ENCODE results near the gene EID2. TPM values are rescaled to one million over a fixed set of nuclear protein-coding genes. Genes with fewer than 3 reads are reported as not detected.

The EID2 gene
- total RNA-seq, 1 donor from 2014 or later = 20.0 TPM

DNA sequence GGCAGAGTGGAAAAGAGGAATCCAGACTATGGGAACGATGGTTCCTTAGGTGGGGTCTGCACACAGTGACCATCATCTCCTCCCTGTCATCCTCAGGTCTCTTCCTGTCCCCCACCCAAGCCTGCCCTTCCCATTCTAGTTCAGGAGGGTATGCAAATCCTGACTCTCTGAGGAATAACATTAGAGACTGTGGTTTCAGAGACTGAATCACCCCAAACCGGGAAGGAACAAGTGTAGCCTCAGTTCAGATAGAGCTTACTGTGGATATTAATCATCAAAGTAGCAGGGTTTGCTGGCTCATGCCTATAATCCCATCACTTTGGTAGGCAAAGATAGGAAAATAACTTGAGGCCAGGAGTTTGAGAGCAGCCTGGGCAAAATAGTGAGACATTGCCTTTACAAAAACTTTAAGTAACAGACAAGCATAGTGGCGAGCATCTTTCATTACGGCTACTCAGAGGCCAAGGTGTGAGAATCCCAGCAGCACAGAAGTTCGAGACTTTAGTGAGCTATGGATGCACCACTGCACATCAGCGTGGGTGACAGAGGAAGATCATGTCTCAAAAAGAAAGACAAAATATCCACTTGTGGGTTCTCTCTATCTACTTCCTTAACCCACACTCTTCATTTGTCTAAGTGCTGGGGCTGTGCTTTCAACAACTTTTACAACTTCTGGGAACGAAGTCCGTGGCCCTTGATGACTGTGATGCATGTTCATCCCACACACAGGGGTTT, 43.1 kb upstream of the EID2 start:
- TF ChIP-seq, protein P1, sequence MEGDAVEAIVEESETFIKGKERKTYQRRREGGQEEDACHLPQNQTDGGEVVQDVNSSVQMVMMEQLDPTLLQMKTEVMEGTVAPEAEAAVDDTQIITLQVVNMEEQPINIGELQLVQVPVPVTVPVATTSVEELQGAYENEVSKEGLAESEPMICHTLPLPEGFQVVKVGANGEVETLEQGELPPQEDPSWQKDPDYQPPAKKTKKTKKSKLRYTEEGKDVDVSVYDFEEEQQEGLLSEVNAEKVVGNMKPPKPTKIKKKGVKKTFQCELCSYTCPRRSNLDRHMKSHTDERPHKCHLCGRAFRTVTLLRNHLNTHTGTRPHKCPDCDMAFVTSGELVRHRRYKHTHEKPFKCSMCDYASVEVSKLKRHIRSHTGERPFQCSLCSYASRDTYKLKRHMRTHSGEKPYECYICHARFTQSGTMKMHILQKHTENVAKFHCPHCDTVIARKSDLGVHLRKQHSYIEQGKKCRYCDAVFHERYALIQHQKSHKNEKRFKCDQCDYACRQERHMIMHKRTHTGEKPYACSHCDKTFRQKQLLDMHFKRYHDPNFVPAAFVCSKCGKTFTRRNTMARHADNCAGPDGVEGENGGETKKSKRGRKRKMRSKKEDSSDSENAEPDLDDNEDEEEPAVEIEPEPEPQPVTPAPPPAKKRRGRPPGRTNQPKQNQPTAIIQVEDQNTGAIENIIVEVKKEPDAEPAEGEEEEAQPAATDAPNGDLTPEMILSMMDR (IDR thresholded peaks at IDR 0.05) = no peak
- TF ChIP-seq EZH2phosphoT487 (IDR thresholded peaks at IDR 0.05) = no peak
- no peak for TF ChIP-seq EZH2 (IDR thresholded peaks at IDR 0.05)
- Histone ChIP-seq H3K4me3 (no peak overlapping the region), H3K27me3 (peaks cover 13% of the 10 kb centered on the region), H3K4me2 (no peak overlapping the region), H3K9me3 (ENCODE audit: low read depth) (no peaks in the 10 kb centered on the region), H3K79me2 (ENCODE audit: low read depth) (no peaks in the 10 kb centered on the region), H3K4me1 (no peaks in the 10 kb centered on the region), H4K20me1 (ENCODE audit: low read depth) (no peaks in the 10 kb centered on the region), H3K27ac (no peak overlapping the region), H2AFZ (replicated peaks) (no peak overlapping the region), H3K9ac (no peak overlapping the region), H3F3A (ENCODE audit: low read depth) (no peaks in the 10 kb centered on the region), H3K36me3 (no peaks in the 10 kb centered on the region)
- Mint-ChIP-seq H3K27ac (no peak overlapping the region), H3K4me1 (no peaks in the 10 kb centered on the region), H3K27me3 (ENCODE audit: insufficient read depth, low read depth) (no peaks in the 10 kb centered on the region), H3K36me3 (no peaks in the 10 kb centered on the region), H3K4me3 (no peak overlapping the region), H3K9me3 (no peaks in the 10 kb centered on the region)
- no peak for DNase-seq (ENCODE audit: low spot score)

DNA sequence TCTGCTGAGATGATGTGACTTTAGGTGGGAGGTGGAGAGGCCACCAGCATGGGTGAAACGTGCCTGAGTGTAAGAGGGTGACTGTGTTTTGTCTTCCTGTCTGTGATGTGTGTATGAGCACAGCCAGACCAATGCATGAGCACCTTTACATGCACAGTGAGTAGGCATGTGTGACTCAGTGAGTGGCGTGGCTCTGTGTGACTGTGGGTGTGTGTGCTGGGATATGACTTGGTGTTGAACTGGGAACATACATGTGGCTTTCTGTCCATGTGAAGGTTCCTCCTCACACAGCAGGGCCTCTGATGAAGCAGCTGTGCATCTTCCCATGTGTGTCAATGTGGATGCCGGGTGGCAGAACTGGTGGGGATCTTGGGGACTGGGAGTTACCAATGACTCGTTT, 42.5 kb upstream of the EID2 start:
- Histone ChIP-seq H3F3A (ENCODE audit: low read depth) (no peaks in the 10 kb centered on the region), H3K4me1 (no peaks in the 10 kb centered on the region), H3K27me3 (peaks cover 13% of the 10 kb centered on the region), H3K27ac (no peak overlapping the region), H3K79me2 (ENCODE audit: low read depth) (no peaks in the 10 kb centered on the region), H3K9me3 (ENCODE audit: low read depth) (no peaks in the 10 kb centered on the region), H3K4me2 (no peak overlapping the region), H3K36me3 (no peaks in the 10 kb centered on the region), H3K4me3 (no peak overlapping the region), H4K20me1 (ENCODE audit: low read depth) (no peaks in the 10 kb centered on the region), H2AFZ (replicated peaks) (no peak overlapping the region), H3K9ac (no peak overlapping the region)
- Mint-ChIP-seq H3K4me1 (no peaks in the 10 kb centered on the region), H3K4me3 (no peak overlapping the region), H3K9me3 (no peaks in the 10 kb centered on the region), H3K27me3 (ENCODE audit: insufficient read depth, low read depth) (no peaks in the 10 kb centered on the region), H3K27ac (no peak overlapping the region), H3K36me3 (no peaks in the 10 kb centered on the region)
- TF ChIP-seq EZH2phosphoT487 (IDR thresholded peaks at IDR 0.05) (no peak), EZH2 (IDR thresholded peaks at IDR 0.05) (no peak)
- TF ChIP-seq, protein P1 (IDR thresholded peaks at IDR 0.05) = no peak
- DNase-seq (ENCODE audit: low spot score) = no peak

DNA sequence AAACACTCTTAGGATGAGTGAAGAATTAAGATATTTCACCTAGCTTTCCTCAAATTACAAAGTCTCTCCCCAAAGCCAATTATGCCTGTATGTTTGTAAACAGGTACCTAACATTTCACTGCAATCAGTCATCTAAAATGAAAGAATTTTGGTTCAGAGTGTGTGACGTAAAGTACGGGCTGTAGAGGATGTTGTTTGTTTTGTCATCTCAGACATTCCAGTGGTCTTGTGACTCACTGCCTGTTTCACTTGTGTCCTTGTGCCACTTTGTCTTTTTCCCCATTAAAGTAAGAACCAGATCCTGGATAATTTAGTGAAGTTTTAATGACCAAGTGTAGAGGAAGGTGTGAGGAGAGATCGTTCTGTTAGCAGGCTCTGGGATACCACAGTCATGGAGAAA, 28.6 kb upstream of the EID2 start:
- Histone ChIP-seq H2AFZ (replicated peaks) (no peak overlapping the region), H3K27me3 (peaks cover 33% of the 10 kb centered on the region), H3K36me3 (no peaks in the 10 kb centered on the region), H3K9me3 (ENCODE audit: low read depth) (no peaks in the 10 kb centered on the region), H3K27ac (no peak overlapping the region), H4K20me1 (ENCODE audit: low read depth) (no peaks in the 10 kb centered on the region), H3K79me2 (ENCODE audit: low read depth) (no peaks in the 10 kb centered on the region), H3K9ac (no peak overlapping the region), H3K4me1 (no peaks in the 10 kb centered on the region), H3K4me3 (no peak overlapping the region), H3K4me2 (no peak overlapping the region), H3F3A (ENCODE audit: low read depth) (no peaks in the 10 kb centered on the region)
- Mint-ChIP-seq H3K27ac (no peak overlapping the region), H3K27me3 (ENCODE audit: insufficient read depth, low read depth) (peaks cover 2% of the 10 kb centered on the region), H3K36me3 (no peaks in the 10 kb centered on the region), H3K4me3 (no peak overlapping the region), H3K9me3 (peaks cover 3% of the 10 kb centered on the region), H3K4me1 (no peaks in the 10 kb centered on the region)
- TF ChIP-seq EZH2 (IDR thresholded peaks at IDR 0.05) (no peak), EZH2phosphoT487 (IDR thresholded peaks at IDR 0.05) (no peak)
- TF ChIP-seq, protein P1 (IDR thresholded peaks at IDR 0.05) = no peak
- DNase-seq (ENCODE audit: low spot score) = no peak
